Inflammatory macrophage (primary cell): Measurements from ENCODE around the gene UNC119B.

ENCODE experiments used
- DNase-seq, 2 donors: peaks; one replicate each; pipeline ENCODE4 v3.0.0-alpha.2; 2020 to 2022

UNC119B gene

GRCh38 chr12:120741476-120742421, 31.5 kb downstream of the UNC119B start:
- DNase-seq = no peak

- DNase-seq = no peak
Observed at GRCh38 chr12:120744922-120745493, 34.8 kb downstream of the UNC119B start.

- DNase-seq = no peak
Observed at GRCh38 chr12:120748242-120748641, 38.0 kb downstream of the UNC119B start.

DNA sequence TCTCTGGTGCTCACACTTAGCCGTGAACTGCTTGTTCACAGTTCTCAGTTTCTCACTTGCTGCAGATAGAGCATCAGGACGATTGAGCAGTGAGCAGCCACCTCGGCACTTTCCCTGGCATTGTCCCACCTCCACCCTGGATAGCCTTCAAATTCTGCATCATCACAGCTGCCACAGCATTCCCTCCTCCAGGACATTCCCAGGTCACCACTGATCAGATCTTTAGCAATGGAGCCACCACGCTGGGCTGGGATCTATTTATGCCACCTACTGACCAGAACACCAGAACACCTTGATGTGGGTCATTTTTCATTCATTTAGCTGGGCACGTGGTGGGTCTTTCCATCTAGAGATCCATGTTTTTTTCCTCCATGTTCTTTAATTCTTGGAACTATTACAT, 39.0 kb downstream of the UNC119B start:
- DNase-seq = no peak

DNA sequence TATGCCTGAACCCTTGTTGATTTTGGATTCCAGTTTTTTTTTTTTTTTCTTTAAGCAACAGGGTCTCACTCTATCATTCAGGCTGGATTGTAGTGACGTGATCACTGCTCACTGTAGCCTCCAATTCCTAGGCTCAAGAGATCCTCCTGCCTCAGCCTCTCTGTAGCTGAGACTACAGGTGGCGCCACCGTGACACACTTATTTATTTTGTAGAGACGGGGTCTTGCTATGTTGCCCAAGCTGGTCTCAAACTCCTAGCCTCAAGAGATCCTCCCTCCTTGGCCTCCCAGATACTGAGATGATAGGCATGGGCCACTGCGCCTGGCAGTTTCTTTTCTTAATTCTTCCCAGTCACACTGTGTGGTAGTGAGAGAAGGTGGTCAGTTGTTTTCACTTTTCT, 40.5 kb downstream of the UNC119B start:
- no peak for DNase-seq

- no peak for DNase-seq
Observed at GRCh38 chr12:120751389-120751788, 41.1 kb downstream of the UNC119B start.

DNA sequence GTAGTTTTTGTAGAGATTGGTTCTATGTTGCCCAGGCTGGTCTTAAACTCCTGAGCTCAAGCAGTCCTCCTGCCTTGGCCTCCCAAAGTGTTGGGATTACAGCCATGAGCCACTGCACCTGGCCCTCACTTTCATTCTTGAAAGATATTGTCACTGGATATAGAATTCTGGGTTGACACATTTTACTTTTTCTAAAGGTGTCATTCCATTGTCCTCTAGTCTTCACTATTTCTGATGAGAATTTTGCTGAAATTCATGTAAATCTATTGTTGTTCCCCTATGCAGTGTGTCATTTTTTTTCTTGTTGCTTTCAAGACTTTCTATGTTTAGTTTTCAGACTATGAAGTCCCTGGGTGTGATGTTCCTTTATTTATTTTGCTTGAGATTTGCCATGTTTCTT, 44.5 kb downstream of the UNC119B start:
- no peak for DNase-seq

- no peak for DNase-seq
Observed at GRCh38 chr12:120755269-120755668, 45.0 kb downstream of the UNC119B start.

DNA sequence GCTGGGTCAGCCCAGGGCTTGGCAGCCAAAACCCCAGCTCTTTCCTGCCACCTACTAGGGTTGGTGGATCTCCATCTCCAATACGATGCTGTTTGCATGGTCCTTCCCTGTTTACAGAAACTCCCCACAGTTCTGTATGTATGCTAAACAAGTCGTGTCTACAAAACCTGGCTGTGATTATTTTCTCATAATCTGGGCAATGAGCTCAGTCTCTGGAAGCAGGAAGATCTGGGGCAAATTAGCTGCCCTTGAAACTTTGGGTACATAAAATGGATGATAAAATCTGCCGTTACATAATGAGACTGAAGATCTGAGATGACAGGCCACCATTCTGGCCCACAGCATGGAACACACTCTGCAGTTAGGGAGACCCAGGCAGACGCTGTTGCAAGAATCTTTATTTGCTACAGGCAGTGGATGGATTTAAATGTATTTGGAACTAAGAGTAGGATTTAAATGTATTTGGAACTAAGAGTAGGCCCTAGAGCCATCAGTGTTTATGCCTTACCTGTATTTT, 47.0 kb downstream of the UNC119B start:
- DNase-seq = no peak

GRCh38 chr12:120757949-120758348, 47.7 kb downstream of the UNC119B start:
- no peak for DNase-seq

GRCh38 chr12:120758798-120759590, 48.7 kb downstream of the UNC119B start:
- DNase-seq = no peak

- no peak for DNase-seq
Observed at GRCh38 chr12:120759591-120760348, 49.5 kb downstream of the UNC119B start.

DNA sequence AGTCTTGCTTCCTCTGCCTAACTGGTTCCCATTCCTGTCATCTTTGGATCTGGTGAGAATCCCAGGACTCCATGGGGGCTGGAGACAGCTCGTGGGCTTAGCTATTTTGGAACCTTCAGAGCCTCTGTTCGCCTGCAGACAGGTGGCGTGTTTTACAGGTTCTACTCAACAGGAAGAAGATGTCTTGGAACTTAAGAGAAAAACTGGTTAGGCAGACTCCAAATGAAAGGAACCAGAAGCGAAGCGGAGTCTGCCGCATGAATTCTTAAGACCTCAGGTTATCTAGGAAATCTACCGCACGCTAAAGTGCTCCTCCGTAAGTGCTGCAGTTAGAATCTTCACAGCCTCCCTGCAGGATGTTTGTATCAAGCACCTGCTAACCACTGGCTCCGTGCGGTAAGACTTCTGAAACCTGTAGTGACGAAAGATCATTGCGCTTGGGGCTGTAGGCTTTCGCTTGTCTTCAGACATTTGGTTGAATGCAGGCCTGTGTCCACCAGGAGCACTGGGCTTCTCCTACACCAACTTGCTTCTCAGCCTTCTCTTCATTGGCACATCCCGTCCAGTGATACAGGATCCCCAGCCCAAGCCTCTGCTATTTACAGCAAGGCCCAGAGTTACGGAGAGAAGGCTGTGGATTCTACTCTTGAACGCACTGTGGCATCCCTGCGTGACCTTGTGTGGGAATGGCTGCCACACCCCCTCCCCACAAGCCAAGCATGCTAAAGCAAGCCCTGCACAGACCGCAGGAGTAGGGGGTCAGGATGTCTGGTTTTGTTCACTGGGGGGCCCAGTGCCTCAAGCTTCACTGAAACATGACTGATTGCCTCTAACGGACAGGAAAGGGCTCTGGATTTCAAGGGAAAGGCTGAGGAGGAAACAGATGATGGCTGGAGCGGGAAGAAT, 50.3 kb downstream of the UNC119B start:
- no peak for DNase-seq

DNA sequence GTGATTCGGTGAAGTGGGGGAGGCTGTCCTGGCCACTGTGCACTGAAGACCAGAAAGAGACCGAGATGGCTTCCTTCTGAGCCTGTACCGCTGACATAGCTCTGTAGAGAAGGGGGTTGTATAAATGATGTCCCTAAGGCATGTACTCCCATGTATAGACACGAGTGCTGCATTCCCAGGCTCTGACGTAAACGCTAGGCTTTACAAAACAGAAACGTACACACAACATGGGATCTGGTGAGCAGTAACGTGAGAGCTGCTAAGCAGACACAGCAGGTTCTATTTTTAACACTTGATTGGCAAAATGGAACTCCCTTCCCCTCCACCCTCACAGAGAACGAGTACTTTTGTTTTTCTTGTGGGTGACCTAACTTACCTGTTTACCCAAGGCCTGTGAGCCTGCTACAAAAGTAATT, 51.3 kb downstream of the UNC119B start:
- no peak for DNase-seq

- DNase-seq = no peak
Observed at GRCh38 chr12:120762086-120762485, 51.8 kb downstream of the UNC119B start.

DNA sequence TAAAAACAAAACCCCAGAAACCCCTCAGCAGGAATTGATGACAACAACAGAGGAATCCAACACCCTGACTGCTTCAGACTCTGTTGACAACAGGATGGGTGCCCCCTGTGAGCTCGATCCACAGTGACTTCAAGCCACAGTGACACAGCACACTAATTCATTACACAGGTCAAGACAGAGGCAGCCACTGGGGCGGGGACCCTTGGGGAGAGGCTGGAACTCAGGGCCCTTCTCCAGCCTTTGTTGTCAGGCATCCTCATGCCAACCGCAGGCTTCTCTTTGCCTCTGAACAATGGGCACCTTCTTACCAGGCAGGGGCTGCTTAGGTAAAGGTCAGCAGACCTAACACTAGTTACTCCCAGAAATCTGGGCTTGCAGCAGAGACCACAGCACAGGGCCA, 53.0 kb downstream of the UNC119B start:
- DNase-seq = no peak

DNA sequence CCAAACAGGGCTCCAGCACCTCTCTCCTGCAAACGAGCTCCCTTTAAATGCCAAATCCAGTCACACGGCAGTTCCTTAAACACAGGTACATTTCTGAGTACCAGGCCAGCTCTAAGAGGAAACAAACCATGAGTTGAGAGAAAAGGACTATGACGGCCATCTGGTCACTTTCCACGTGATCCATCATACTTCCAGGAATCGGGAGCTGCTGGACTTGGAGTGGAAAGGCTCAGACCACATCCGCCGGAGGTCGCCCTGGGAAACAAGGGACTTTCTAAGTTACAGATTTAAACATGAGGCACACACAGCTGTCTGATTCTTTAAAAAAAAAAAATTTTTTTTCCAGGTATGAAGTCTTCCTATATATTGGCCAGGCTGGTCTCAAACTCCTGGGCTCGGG, 54.6 kb downstream of the UNC119B start:
- DNase-seq = no peak

DNA sequence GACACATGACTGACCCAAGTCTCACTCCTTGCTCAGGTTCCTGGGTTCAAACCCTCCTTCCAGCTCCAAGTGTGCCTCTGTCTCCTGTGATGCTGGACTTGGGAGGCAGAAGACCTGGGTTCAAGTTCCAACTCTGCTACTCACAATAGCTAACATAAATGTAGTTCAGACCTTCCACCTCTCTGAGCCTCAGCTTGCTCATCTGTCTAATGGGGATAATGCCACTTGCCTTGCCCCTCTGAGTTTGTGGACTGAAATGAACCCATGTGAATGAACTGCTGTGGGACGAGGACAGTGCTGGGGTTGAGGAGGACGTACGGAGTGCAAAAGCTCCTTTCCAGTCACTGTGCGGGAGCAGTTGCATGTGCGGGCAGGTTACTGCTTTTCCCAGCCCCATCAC, 56.3 kb downstream of the UNC119B start:
- DNase-seq = no peak

DNA sequence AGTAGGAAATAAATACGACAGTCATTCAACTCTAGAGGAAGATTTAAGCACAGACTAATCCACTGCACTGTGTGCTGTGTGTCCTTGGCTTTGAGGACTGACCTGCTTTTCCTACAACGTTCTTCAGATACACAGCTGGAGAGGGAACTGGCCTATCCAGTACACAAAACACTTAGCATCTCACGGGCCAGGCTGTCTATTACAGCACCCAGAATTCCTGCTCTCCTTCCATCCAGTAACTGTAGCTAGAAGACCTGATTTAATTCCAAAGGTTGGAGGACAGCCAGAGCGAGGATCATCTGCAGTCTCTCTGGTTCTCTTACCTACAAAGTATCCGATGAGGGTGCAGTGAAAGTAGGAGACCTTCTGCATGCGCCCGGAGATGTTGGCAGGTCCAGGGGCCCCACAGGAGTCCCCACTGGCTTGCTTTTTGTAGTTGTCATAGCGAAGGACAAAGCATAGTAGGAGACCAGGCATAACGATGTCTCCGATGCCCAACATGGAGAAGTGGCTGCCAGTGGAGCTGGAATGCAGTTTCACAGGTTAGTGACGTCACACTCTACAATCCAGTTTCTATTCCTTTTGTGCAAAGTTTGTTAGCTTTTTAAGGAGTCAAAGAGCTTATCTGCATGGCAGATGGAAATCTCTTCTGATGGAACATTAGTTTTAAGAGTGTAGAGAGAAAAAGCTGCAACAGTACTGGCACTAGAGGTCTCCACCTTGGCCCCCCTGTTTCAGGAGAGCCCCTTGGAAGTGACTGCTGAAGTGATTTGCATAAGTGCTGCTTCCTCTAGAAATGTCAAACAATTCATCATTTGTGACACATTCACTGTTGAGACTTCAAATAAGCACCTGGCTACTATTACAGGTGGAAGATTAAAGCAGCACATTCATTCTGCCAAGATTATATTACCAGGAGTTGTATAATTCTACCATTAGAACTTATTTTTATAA, 57.1 kb downstream of the UNC119B start:
- DNase-seq = no peak

DNA sequence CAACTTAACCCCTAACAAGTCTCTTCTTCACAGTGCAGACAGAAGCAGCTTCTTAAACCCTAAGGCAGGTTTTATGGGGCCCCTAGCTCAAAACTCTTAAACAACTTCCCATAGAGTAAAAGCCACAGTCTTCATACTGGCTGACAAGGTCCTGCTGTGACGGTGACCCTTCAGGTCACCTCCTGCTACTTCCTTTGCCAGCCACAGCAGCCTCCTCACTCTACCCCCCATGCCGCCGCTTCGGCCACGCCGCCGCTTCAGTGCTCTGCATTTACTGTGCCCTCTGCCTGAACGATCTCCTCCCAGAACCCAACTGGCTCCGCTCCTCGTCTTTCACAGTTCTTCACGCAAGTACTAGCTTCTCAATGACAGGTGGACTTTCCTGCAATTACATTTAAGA, 60.8 kb downstream of the UNC119B start:
- no peak for DNase-seq
